ENCODE data around the gene RPH3AL.
"Not testable (repeated sequence)": the region's sequence is repeated elsewhere in the genome, so short reads cannot be mapped to it uniquely, and the experiment has no call there.

Gene RPH3AL

GRCh38 chr17:200586-200985, 152.0 kb downstream of the RPH3AL start:
- no peak overlapping the region for H3K4me3 ChIP-seq (ENCODE audit: low read depth, low read length)
- peak; percentile 25 for DNase-seq
- peak overlapping the region; percentile 37; the same call in 1 of the 2 replicates for H3K27ac ChIP-seq
- 0 out of 2 replicates have a peak, but pooled peaks have one; percentile 1 for TF ChIP-seq CTCF (IDR thresholded peaks at IDR 0.05; ENCODE audit: low read depth, low read length)
- H3K27me3 ChIP-seq (ENCODE audit: insufficient read depth, low read depth, severe bottlenecking): no peaks in the 10 kb centered on the region
- no peaks in the 10 kb centered on the region for H3K9me3 ChIP-seq (ENCODE audit: severe bottlenecking)
- no peaks in the 10 kb centered on the region for H3K36me3 ChIP-seq

- H3K27me3 ChIP-seq (ENCODE audit: insufficient read depth, low read depth, severe bottlenecking): no peaks in the 10 kb centered on the region
- no peak for DNase-seq
- H3K4me3 ChIP-seq (ENCODE audit: low read depth, low read length): no peak overlapping the region
- no peak for TF ChIP-seq CTCF (IDR thresholded peaks at IDR 0.05; ENCODE audit: low read depth, low read length)
- no peak overlapping the region; the same call in 1 of the 2 replicates for H3K27ac ChIP-seq
- H3K9me3 ChIP-seq (ENCODE audit: severe bottlenecking): no peaks in the 10 kb centered on the region
- H3K36me3 ChIP-seq: no peaks in the 10 kb centered on the region
These were observed 152.6 kb downstream of the RPH3AL start for GRCh38 chr17:199806-200545.

- DNase-seq: no peak
- no peak for TF ChIP-seq CTCF (IDR thresholded peaks at IDR 0.05; ENCODE audit: low read depth, low read length)
These were observed 153.4 kb downstream of the RPH3AL start for GRCh38 chr17:199191-199604.

GRCh38 chr17:198225-198624, 154.4 kb downstream of the RPH3AL start:
- H3K4me3 ChIP-seq (ENCODE audit: low read depth, low read length): not testable (repeated sequence)

More at GRCh38 chr17:199191-199604, 153.4 kb downstream of the RPH3AL start:
- no peaks in the 10 kb centered on the region for H3K9me3 ChIP-seq (ENCODE audit: severe bottlenecking)
- H3K4me3 ChIP-seq (ENCODE audit: low read depth, low read length): no peak overlapping the region
- H3K27ac ChIP-seq: no peak overlapping the region; the same call in 1 of the 2 replicates
- H3K36me3 ChIP-seq: no peaks in the 10 kb centered on the region
- H3K27me3 ChIP-seq (ENCODE audit: insufficient read depth, low read depth, severe bottlenecking): no peaks in the 10 kb centered on the region

GRCh38 chr17:197352-197751, 155.3 kb downstream of the RPH3AL start:
- no peaks in the 10 kb centered on the region for H3K27me3 ChIP-seq (ENCODE audit: insufficient read depth, low read depth, severe bottlenecking)
- no peaks in the 10 kb centered on the region for H3K9me3 ChIP-seq (ENCODE audit: severe bottlenecking)
- H3K36me3 ChIP-seq: no peaks in the 10 kb centered on the region
- H3K4me3 ChIP-seq (ENCODE audit: low read depth, low read length): no peak overlapping the region
- no peak overlapping the region for H3K27ac ChIP-seq
- DNase-seq: no peak
- TF ChIP-seq CTCF (IDR thresholded peaks at IDR 0.05; ENCODE audit: low read depth, low read length): no peak

More at GRCh38 chr17:198225-198624, 154.4 kb downstream of the RPH3AL start:
- not testable (repeated sequence) for H3K9me3 ChIP-seq (ENCODE audit: severe bottlenecking); H3K27ac ChIP-seq; DNase-seq; H3K36me3 ChIP-seq; H3K27me3 ChIP-seq (ENCODE audit: insufficient read depth, low read depth, severe bottlenecking)

- Histone ChIP-seq H3K4me3 (ENCODE audit: low read depth, low read length) (no peak overlapping the region; the same call in 1 of the 2 replicates), H3K27ac (peak overlapping the region; percentile 89), H3K27me3 (ENCODE audit: insufficient read depth, low read depth, severe bottlenecking) (no peaks in the 10 kb centered on the region), H3K9me3 (ENCODE audit: severe bottlenecking) (no peaks in the 10 kb centered on the region), H3K36me3 (no peaks in the 10 kb centered on the region)
- no peak for TF ChIP-seq CTCF (IDR thresholded peaks at IDR 0.05; ENCODE audit: low read depth, low read length)
- DNase-seq: no peak
These were observed 157.6 kb downstream of the RPH3AL start for GRCh38 chr17:194828-195602.
